HepG2 (cell line): ENCODE data around the gene VPREB3. TPM values are rescaled to one million over a fixed set of nuclear protein-coding genes. Genes with fewer than 3 reads are reported as not detected.

Experiments
- ATAC-seq: fragments of 200-7000 bp; cut with Tn5 transposase; 3 replicates; pipeline ENCODE4 v1.9.1; 2020; ENCODE audit warnings: mild to moderate bottlenecking, moderate library complexity
- BruUV-seq: library from RNA; stranded (reverse); fragments of 400-500 nt; replicated peaks from 2 replicates; lab custom pipeline; 2021; lab: Mats Ljungman, UMichigan
- CTCF ChIA-PET: fragments of 300-600 bp; formaldehyde crosslinking; extraction: SDS; loops from one replicate; lab custom pipeline; 2021; ENCODE audit warnings: low total read pairs, inconsistent platforms, low intra/inter-chr PET ratio; lab: Yijun Ruan, JAX
- POLR2A ChIA-PET: fragments of 350-600 bp; sonication (Branson Sonifier 250); formaldehyde crosslinking; loops from one replicate; lab custom pipeline; 2020; ENCODE audit warnings: antibody characterized with exemption, inconsistent platforms; lab: Yijun Ruan, JAX
- DNase-seq: peaks from one replicate; pipeline ENCODE4 v3.0.0-alpha.2; 2015; ENCODE audit warnings: low spot score
- FAIRE-seq: peaks from 3 replicates; lab custom pipeline; 2011; peaks lifted over from hg19 to GRCh38; lab: Jason Lieb, UNC
- H2AFZ ChIP-seq: one replicate; pipeline ENCODE4 v1.6.1; 2011; ENCODE audit warnings: low read length, inconsistent platforms
- H3K27ac ChIP-seq: fragments of 300-600 bp; 3 replicates; pipeline ENCODE4 v1.8.0; 2011; ENCODE audit warnings: mixed run types, mild to moderate bottlenecking, mixed read lengths, low read length, inconsistent platforms; ENCODE audit not compliant: insufficient read depth; ENCODE audit errors: extremely low read length
- H3K27me3 ChIP-seq, 2 experiments: fragments of 200-600 bp in 1 of 2; 2 replicates in 1 of 2; 3 replicates in 1 of 2; pipeline versions ENCODE4 v1.6.0 to v1.8.0; 2011; ENCODE audit warnings: low read length in 2 of 2, mild to moderate bottlenecking in 2 of 2, moderate library complexity in 2 of 2, inconsistent platforms in 1 of 2; ENCODE audit not compliant: insufficient read depth in 2 of 2, control insufficient read depth in 1 of 2
- H3K36me3 ChIP-seq, 2 experiments: fragments of 200-600 bp in 1 of 2; replicated peaks in 1 of 2; 2 replicates in 1 of 2; 3 replicates in 1 of 2; pipeline versions ENCODE4 v1.5.1 to v1.8.0; 2011; ENCODE audit warnings: low read length in 2 of 2, inconsistent platforms in 1 of 2; ENCODE audit not compliant: insufficient read depth in 2 of 2, control insufficient read depth in 1 of 2
- H3K4me1 ChIP-seq: 2 replicates; pipeline ENCODE4 v1.5.1; 2012; ENCODE audit warnings: low read length, inconsistent platforms; ENCODE audit not compliant: insufficient read depth
- H3K4me2 ChIP-seq: 2 replicates; pipeline ENCODE4 v1.6.0; 2011; ENCODE audit warnings: low read depth, low read length, inconsistent platforms
- H3K4me3 ChIP-seq, 3 experiments: fragments of 200-600 bp in 1 of 3; sonication (generic), shearing (Covaris generic) in 1 of 3; replicated peaks in 1 of 3; 2 replicates each; pipeline ENCODE4 v1.5.1; 2011 to 2016; ENCODE audit warnings: low read length in 3 of 3, inconsistent platforms in 2 of 3, low read depth in 2 of 3, mild to moderate bottlenecking in 2 of 3, control low read depth in 1 of 3, mixed read lengths in 1 of 3; ENCODE audit not compliant: insufficient read depth in 1 of 3
- H3K79me2 ChIP-seq: one replicate; pipeline ENCODE4 v1.6.1; 2011; ENCODE audit warnings: low read length, inconsistent platforms; ENCODE audit not compliant: insufficient read depth
- H3K9ac ChIP-seq: 2 replicates; pipeline ENCODE4 v1.6.0; 2011; ENCODE audit warnings: mild to moderate bottlenecking, low read depth, low read length, inconsistent platforms; ENCODE audit not compliant: insufficient read depth
- H3K9me3 ChIP-seq: 2 replicates; pipeline ENCODE4 v1.5.1; 2012; ENCODE audit warnings: mild to moderate bottlenecking, low read length
- H4K20me1 ChIP-seq: 2 replicates; pipeline ENCODE4 v1.6.0; 2011; ENCODE audit warnings: inconsistent platforms, mild to moderate bottlenecking, low read length, moderate library complexity; ENCODE audit not compliant: insufficient read depth
- ATF5 ChIP-seq: sonication (generic); formaldehyde crosslinking; IDR thresholded peaks from 2 replicates; pipeline ENCODE4 v1.4.0; 2020; ENCODE audit warnings: mild to moderate bottlenecking, low read depth, missing genetic modification reagents
- KLF6 ChIP-seq: IDR thresholded peaks from 2 replicates; pipeline ENCODE4 v1.8.0; 2016; ENCODE audit warnings: missing biosample characterization, missing genetic modification reagents
- LBX2 ChIP-seq: sonication (generic); formaldehyde crosslinking; IDR thresholded peaks from 2 replicates; pipeline ENCODE4 v1.5.0; 2020; ENCODE audit warnings: missing genetic modification reagents, mild to moderate bottlenecking, borderline replicate concordance
- LCORL ChIP-seq, 2 experiments: fragments of 450-650 bp in 1 of 2; sonication (generic) in 1 of 2; formaldehyde crosslinking in 1 of 2; IDR thresholded peaks; 2 replicates each; pipeline versions ENCODE4 v1.5.0 to v1.6.1; 2017 to 2020; ENCODE audit warnings: antibody characterized with exemption in 1 of 2, missing genetic modification reagents in 1 of 2
- MAFG ChIP-seq: sonication (generic); formaldehyde crosslinking; IDR thresholded peaks from 2 replicates; pipeline ENCODE4 v1.5.1; 2020; ENCODE audit warnings: mild to moderate bottlenecking, missing genetic modification reagents
- MTA1 ChIP-seq: sonication (generic); formaldehyde crosslinking; IDR thresholded peaks from 2 replicates; pipeline ENCODE4 v1.4.0; 2020; ENCODE audit warnings: missing genetic modification reagents, mild to moderate bottlenecking, borderline replicate concordance
- NFATC3 ChIP-seq: sonication (generic); formaldehyde crosslinking; IDR thresholded peaks from 2 replicates; pipeline ENCODE4 v1.5.1; 2020; ENCODE audit warnings: mild to moderate bottlenecking, missing genetic modification reagents
- NFE2L1 ChIP-seq: sonication (generic); formaldehyde crosslinking; IDR thresholded peaks from 2 replicates; pipeline ENCODE4 v1.4.0; 2020; ENCODE audit warnings: missing genetic modification reagents, mild to moderate bottlenecking, borderline replicate concordance
- NRL ChIP-seq: sonication (generic); formaldehyde crosslinking; IDR thresholded peaks from 2 replicates; pipeline ENCODE4 v1.5.0; 2020; ENCODE audit warnings: missing genetic modification reagents, mild to moderate bottlenecking, moderate library complexity, borderline replicate concordance
- RFX1 ChIP-seq: fragments of 450-650 bp; IDR thresholded peaks from 2 replicates; pipeline ENCODE4 v1.6.1; 2017
- SIN3A ChIP-seq: IDR thresholded peaks from 2 replicates; pipeline ENCODE4 v1.6.1; 2011; ENCODE audit warnings: low read depth, mild to moderate bottlenecking, control low read depth, low read length, borderline replicate concordance
- SMARCC2 ChIP-seq: fragments of 450-650 bp; IDR thresholded peaks from 2 replicates; pipeline ENCODE4 v1.6.1; 2017; ENCODE audit warnings: antibody characterized with exemption, mild to moderate bottlenecking
- SRSF9 ChIP-seq: fragments of 200-400 bp; formaldehyde crosslinking; IDR thresholded peaks from 2 replicates; pipeline ENCODE4 v1.6.1; 2018; ENCODE audit warnings: borderline replicate concordance, mild to moderate bottlenecking, low read depth, low read length; ENCODE audit not compliant: insufficient read depth, poor library complexity, severe bottlenecking
- ZNF143 ChIP-seq: sonication (generic); formaldehyde crosslinking; IDR thresholded peaks from 2 replicates; pipeline ENCODE4 v1.4.0; 2020; ENCODE audit warnings: missing genetic modification reagents
- ZNF44 ChIP-seq: sonication (generic); formaldehyde crosslinking; IDR thresholded peaks from 2 replicates; pipeline ENCODE4 v1.5.1; 2020; ENCODE audit warnings: mild to moderate bottlenecking, missing genetic modification reagents
- ZNF562 ChIP-seq: sonication (generic); formaldehyde crosslinking; IDR thresholded peaks from 2 replicates; pipeline ENCODE4 v1.8.0; 2022; ENCODE audit warnings: missing genetic modification reagents, borderline replicate concordance
- WGBS: methylation state at CpG from one replicate; pipeline ENCODE4 v1.1.6; 2017; ENCODE audit warnings: low lambda C conversion rate; 5-methylcytosine and 5-hydroxymethylcytosine counted together
- in situ Hi-C: cut with HindIII; loops from 2 replicates; pipeline ENCODE4 v1.10.0; 2017; ENCODE audit warnings: low pct_unique_long_range_greater_than_20kb; ENCODE audit not compliant: extremely low pct_ligation_motif_present
- intact Hi-C: fragments of 100-400 bp; cut with micrococcal nuclease; formaldehyde crosslinking; loops from one replicate; pipeline ENCODE4 v1.10.0; 2022; ENCODE audit not compliant: unreplicated experiment
- polyA plus RNA-seq, 8 experiments: library from polyadenylated mRNA; depleted of rRNA in 3 of 8; stranded (reverse) in 7 of 8; unstranded in 1 of 8; fragments of >200 nt; fragmentation: Illumina TruSeq in 4 of 8; extraction: Trizol in 4 of 8; gene quantifications; 2 replicates each; pipeline versions ENCODE4 v1.2.1 to v1.2.3, GENCODE V29; 2011 to 2016; ENCODE audit warnings: low read depth in 4 of 8, missing spikeins in 1 of 8, mixed read lengths in 1 of 8; ENCODE audit not compliant: insufficient read depth in 1 of 8
- total RNA-seq, 5 experiments: library from RNA; depleted of rRNA; stranded (reverse); fragments of >200 nt; fragmentation: Illumina TruSeq; extraction: Trizol; gene quantifications; 2 replicates each; pipeline ENCODE4 v1.2.3, GENCODE V29; 2016; ENCODE audit warnings: low read depth in 1 of 5
- TF ChIP-seq, protein P1 (sequence below): sonication (generic); formaldehyde crosslinking; conservative IDR thresholded peaks from 2 replicates; pipeline ENCODE4 v1.4.0; 2020; ENCODE audit warnings: missing genetic modification reagents

VPREB3 gene
- total and polyA plus RNA-seq, 2 of the 13 experiments (the other 11 are each of a cell fraction or from before 2014, with no cell fraction given), result 0.22 TPM; not detected in 1

DNA sequence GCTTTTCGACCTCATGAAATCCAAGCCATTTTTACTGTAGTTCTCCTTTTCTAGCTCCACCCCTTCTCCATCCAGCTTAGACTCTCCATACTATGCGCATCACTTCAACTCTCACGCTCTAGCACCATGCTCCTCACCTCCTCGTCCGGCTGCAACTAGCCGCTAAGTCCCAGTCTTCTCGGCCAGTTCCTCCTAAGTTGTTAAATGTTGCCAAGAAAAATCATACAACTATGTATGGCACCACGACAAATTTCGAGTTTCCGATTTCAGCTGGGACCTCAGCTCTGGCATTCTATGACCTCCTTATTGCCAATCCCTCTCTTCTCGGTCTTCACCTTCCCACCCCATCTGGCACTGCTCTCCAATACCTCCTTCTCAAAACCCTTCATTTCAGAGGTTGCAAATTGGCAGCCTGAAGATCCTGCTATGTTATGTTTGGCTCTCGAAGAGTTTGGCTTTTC is 4.4 kb downstream of the VPREB3 start:
- intact Hi-C loops, result no loop called here
- in situ Hi-C loops, result no loop called here
- no peaks in the 10 kb centered on the region for H4K20me1 ChIP-seq
- POLR2A ChIA-PET, result interaction anchor here (1.1 to 1.9 kb wide), 6 partner anchors 14 to 100 kb away, joined by 3 to 7 read pairs (median 4); partner anchors contain the start of gene CHCHD10
- TF ChIP-seq ZNF143 (CRISPR knock-in tag) (no peak), MAFG (CRISPR knock-in tag) (0 out of 2 replicates have a peak, but pooled peaks have one; percentile 14)
- TF ChIP-seq, all 625 proteins: peak for 1
- Histone ChIP-seq H3K27ac (no peak overlapping the region), H3K4me1 (peaks cover 23% of the 10 kb centered on the region), H3K4me3 (peak overlapping the region; percentile 78 to 92 (median 89)), H2AFZ (no peak overlapping the region), H3K27me3 (no peaks in the 10 kb centered on the region), H3K36me3 (peaks cover 0 to 1% of the 10 kb centered on the region in 2 experiments; a peak in 1 of 5 replicates), H3K9me3 (no peaks in the 10 kb centered on the region), H3K9ac (peak overlapping the region; percentile 69), H3K4me2 (peak overlapping the region; percentile 92), H3K79me2 (peaks cover 7% of the 10 kb centered on the region)
- WGBS, result 87% methylated on average over 12 of the region's 12 CpGs
- DNase-seq (no peak), ATAC-seq (no peak), FAIRE-seq (peak; percentile 34)
- TSS peak; percentile 75 for BruUV-seq
- CTCF ChIA-PET, result no interaction called here

- no TSS peak for BruUV-seq
- 93% methylated on average over 6 of the region's 6 CpGs for WGBS
- Histone ChIP-seq H3K79me2 (peaks cover 7% of the 10 kb centered on the region), H3K4me2 (no peak overlapping the region), H4K20me1 (no peaks in the 10 kb centered on the region), H2AFZ (no peak overlapping the region), H3K27ac (no peak overlapping the region), H3K9ac (no peak overlapping the region), H3K27me3 (no peaks in the 10 kb centered on the region), H3K4me1 (peaks cover 10% of the 10 kb centered on the region), H3K36me3 (peaks cover 11 to 28% of the 10 kb centered on the region in 2 experiments; a peak in 3 of 5 replicates), H3K4me3 (no peak overlapping the region), H3K9me3 (no peaks in the 10 kb centered on the region)
- no peak for DNase-seq
- in situ Hi-C loops (no loop called here), intact Hi-C loops (no loop called here)
- FAIRE-seq, result no peak
- ATAC-seq, result no peak
- POLR2A ChIA-PET, result interaction anchor here (0.7 kb wide), 1 partner anchor 78 kb away, joined by 3 read pairs; no protein-coding TSS in a partner anchor
- CTCF ChIA-PET, result no interaction called here
- TF ChIP-seq ZNF44 (CRISPR knock-in tag) (no peak), SRSF9 (no peak), KLF6 (CRISPR knock-in tag) (no peak), ATF5 (CRISPR knock-in tag) (no peak), NFATC3 (CRISPR knock-in tag) (no peak), RFX1 (no peak), LBX2 (CRISPR knock-in tag) (no peak), MTA1 (CRISPR knock-in tag) (no peak), SIN3A (no peak), SMARCC2 (no peak), NFE2L1 (no peak), ZNF562 (CRISPR knock-in tag) (no peak), LCORL (IDR thresholded peaks at IDR 0.05) (no peak), LCORL (CRISPR knock-in tag; IDR thresholded peaks at IDR 0.05) (no peak), NRL (CRISPR knock-in tag) (no peak)
- TF ChIP-seq, protein P1, sequence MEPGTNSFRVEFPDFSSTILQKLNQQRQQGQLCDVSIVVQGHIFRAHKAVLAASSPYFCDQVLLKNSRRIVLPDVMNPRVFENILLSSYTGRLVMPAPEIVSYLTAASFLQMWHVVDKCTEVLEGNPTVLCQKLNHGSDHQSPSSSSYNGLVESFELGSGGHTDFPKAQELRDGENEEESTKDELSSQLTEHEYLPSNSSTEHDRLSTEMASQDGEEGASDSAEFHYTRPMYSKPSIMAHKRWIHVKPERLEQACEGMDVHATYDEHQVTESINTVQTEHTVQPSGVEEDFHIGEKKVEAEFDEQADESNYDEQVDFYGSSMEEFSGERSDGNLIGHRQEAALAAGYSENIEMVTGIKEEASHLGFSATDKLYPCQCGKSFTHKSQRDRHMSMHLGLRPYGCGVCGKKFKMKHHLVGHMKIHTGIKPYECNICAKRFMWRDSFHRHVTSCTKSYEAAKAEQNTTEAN (CRISPR knock-in tag), result no peak
Observed at GRCh38 chr22:23745791-23746190, 8.4 kb downstream of the VPREB3 start.
